ENCODE measurements around the gene IL2RA.
A peak's percentile ranks its signal among the peaks of the same experiment; 100 is the strongest.
"Not testable (repeated sequence)": the region's sequence is repeated elsewhere in the genome, so short reads cannot be mapped to it uniquely, and the experiment has no call there.

The IL2RA gene

DNA sequence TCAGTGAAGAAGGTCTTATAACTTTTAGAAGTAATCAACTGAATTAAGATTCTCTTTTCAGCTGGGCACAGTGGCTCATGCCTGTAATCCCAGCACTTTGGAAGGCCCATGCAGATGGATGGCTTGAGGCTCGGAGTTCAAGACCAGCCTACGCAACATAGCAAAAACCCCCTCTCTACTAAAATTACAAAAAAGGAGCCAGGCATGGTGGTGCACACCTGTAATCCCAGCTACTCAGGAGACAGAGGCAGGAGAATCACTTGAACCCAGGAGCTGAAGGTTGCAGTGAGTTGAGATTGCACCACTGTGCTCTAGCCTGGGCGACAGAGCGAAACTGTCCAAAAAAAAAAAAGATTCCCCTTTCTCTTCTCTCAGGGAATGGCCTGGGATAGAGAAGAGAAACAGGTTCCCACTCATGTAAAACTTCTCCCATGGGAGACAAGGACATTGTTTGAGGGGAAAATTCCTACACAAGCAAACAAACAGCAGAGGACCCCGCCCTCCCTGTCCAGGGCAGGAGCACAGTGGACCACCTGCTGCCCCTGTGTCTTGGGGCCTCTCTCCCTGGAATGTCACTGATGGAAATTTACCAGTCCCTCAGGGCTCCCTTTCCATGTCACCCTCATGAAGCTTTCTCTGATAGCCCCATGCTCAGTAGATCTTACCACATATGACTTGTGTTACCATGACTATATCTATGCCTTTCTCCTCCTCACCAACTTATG lies 5.6 kb downstream of the IL2RA start:
- DNase-seq (ENCODE audit: low read depth) = no peak

DNA sequence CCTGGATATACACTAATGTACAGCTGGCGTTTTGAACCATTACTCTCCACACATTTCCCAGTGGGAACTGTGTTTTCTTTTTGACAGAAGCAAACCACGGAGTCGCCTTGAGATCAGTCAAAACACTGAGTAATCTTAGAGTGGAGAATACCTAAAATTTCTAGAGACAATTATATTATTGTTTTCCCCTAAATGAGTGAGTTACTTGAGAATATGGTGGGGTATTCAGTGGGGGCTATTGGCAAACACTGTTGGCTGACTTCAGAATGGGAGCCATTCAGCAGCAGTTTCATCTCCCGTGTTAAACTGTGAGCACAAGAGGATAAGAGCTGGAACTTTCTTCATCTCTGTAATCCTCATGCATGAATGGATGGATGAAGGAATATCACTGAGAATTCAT lies 6.2 kb downstream of the IL2RA start:
- DNase-seq (ENCODE audit: low read depth) = no peak

DNA sequence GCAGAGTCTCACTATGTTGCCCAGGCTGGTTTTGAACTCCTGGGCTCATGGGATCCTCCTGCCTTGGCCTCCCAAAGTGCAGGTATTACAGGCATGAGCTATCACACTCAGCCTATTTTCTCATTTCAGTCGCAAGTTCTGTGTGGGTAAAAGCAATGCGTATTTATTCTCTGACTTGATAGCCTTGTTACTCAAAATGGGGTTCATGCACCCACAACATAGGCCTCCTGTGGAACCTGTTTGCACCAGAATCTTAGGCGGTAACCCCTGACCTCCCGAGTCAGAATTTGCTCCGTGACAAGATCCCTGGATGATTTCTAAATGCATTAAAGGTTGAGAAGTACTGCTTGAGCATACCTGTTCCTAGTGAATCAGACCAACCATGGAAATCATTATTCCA lies 7.3 kb downstream of the IL2RA start:
- DNase-seq (ENCODE audit: low read depth) = no peak

DNA sequence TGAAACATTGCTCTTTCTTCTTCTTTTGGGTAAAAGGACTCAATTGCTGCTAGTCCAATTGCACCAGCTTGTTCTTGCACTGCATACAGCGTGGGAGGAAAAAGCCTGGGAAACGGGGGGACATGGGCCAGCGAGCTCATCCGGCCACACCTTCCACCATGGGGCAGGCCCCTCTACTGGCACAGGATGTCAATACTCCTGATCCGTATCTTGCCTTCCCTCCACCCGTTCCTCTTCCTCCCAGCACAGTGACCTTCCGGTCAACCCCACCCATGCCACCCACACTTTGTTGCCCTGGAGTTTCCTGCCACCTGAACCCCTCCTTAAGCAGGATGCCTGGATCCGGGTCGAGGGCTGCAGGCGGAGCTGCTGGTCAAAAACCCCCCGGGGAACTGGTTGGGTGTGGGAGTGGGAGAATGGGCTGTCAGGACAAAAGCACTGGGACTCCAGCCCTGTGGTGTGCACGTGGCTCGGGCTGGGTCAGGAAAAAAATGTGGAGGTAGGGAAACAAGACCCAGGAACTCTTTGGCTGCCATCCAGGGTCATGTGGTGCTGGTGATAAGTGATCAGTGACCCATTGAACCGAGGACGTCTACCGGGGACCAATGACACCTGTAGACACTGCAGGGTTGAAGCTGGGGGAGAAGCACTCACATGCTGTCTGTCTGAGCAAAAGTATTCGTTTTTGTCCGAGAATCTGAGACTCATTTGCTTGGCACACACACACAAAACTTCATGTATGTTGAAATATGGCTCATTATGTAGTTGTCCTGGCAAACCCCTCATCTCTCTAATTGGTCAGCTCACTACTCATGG lies 8.1 kb downstream of the IL2RA start:
- DNase-seq (ENCODE audit: low read depth) = no peak

DNA sequence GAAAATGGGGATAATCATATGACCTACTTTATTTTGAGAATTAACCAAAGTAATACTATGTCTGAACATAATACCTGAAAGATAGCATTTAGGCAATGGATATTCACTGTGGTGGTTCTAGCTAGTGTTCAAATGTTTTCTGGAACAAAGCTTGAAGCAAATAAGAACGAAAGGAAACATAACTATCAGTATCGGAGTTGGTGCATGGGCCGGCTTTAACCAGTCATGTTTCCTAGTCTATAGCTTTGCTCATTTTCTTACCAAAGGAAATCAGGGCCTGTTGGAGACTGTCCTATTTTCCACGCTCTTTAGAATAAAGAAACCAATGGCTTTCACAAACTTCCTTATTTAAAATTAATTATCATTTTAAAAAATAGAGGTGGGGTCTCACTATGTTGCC lies 8.9 kb downstream of the IL2RA start:
- no peak for DNase-seq (ENCODE audit: low read depth)

DNA sequence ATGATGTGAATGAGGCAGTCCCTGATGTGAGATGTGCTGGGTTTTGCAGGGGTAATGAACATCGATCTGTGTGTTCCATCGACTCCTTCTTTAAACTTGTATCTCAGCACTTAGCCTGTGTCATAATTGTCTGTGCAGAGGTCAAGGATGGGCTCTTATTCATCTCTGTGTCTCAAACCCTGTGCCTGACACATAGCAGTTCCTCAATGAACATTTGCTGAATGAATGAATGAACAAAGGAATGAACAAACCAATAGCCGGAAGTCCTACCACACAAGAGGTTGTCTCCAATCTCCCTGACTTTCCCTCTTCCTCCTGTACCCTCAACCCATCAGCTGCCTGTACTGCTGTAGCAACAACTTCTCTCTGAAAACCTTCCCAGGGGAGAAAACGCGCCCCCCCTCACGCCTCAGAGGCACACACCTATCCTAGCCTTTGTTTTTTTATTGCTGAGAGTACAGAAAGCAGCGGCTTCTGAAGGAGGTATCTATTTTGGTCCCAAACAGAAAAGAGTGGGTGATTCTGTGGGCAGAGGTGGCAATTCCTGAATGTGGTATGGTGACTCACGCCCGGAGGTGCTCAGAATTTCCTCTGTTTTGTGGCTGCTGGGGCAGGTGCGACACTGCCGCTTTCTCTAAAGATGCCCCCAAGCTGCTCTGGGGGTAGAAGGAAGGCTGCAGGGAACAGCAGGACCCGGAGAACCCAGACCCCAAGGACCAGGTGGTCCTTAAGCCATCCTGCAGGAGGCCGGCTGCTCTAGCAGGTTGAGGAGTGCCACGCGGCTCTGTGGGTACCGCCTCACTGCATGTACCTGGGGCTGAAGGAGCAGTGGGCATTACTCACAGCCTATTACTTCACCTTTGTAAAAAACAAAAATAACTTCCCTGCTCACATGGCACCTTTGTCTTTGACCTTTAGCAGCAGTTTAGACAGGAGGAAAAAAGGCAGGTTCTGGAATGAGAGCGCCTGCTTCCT lies 9.6 kb downstream of the IL2RA start:
- no peak for DNase-seq (ENCODE audit: low read depth)

DNA sequence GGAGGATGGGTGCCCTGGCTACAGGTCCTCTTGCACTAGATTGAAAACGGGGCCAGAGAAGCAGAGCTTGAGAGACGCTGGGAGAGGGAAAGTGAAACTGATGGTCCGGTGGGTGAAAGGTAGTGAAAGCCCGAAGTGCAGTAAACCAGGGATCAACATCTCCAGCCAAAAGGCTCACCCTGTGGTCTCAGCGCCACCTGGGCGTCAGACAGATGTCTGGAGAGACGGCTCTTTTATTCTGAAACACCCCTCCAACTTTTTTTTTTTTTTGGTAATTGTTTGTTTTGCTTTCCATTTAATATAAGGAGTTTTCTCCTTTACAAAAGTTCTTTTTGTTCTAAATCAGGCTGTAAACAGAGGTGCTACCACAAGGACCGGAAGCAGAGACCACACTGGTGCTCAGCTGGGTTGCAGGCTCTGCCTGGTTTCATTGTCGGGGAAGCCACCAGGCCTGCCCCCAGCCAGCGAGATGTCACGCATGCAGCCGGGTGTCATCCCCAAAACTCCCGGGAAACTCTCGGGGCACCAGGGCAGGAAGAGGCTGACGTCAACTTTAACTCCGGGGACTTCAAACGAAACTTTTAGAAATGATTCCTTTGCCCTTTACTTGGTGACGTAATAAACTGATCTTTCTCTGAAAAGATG lies 11.2 kb downstream of the IL2RA start:
- DNase-seq (ENCODE audit: low read depth) = peak; percentile 33

DNA sequence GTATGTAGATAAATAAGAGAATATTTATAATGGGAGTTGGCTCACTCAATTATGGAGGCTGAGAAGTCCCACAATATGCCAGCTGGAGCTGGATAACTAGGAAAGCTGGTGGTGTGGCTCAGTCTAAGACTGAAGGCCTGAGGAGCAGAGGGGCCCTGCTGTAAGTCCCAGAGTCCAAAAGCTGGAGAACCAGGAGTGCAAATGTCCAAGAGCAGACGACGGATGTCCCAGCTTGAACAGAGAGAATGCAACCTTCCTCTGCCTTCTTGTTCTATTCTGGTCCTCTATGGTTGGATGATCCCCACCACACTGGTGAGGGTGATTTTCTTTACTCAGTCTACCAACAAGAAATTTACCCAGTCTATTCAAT lies 13.2 kb downstream of the IL2RA start:
- no peak for DNase-seq (ENCODE audit: low read depth)

DNA sequence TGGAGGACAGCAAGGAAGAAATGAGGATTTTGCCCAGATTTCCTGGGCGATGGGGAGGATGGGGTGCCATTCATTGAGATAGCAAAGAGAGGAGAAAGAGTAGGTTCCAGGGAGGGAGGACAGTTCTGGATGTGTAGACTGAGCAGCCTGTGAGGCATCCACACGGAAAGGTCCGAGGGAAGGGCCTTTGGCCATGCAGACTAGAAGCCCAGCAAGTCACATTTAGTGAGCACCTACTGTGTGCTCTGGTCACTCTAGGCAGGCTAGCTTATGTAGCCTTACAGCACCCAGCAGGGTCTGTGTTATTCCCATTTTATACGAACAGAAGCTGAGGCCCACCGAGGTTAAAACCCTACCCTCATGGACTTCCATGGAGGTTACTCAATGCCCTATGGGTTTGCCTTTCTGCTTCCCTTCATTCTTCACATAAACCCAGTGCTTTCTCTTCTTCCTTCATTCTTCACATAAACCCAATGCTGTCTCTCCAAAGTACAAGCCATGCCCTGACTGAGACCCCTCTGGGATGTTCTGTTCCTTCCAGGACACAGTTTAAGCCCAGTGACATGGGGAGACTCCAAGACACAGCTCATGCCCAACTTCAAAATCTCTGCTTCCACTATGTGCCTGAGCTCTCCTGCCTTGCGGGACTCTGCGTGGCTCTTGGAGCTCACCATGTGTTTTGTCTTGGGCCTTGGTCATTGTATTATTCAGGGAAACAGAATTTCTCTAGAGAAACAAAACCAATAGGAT lies 13.7 kb downstream of the IL2RA start:
- DNase-seq (ENCODE audit: low read depth) = no peak

DNA sequence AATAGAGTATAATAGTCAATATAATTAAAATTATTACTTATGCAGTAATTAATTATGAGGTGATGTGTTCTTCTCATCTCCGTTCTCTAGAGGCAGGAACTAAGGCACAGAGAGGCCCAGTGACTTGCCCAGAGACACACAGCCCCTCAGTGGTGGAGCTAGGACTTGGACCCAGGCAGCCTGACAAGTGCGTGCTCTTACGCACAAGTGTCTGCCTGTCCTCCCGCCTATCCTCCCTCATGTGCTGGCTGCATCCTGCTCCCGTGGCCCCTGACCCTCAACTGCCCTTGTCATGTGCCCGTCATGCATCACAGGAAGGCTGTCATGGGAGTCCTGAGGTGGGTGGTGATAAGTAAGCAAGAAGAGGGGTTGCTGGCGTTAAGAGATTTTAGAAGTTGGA lies 14.3 kb downstream of the IL2RA start:
- no peak for DNase-seq (ENCODE audit: low read depth)

DNA sequence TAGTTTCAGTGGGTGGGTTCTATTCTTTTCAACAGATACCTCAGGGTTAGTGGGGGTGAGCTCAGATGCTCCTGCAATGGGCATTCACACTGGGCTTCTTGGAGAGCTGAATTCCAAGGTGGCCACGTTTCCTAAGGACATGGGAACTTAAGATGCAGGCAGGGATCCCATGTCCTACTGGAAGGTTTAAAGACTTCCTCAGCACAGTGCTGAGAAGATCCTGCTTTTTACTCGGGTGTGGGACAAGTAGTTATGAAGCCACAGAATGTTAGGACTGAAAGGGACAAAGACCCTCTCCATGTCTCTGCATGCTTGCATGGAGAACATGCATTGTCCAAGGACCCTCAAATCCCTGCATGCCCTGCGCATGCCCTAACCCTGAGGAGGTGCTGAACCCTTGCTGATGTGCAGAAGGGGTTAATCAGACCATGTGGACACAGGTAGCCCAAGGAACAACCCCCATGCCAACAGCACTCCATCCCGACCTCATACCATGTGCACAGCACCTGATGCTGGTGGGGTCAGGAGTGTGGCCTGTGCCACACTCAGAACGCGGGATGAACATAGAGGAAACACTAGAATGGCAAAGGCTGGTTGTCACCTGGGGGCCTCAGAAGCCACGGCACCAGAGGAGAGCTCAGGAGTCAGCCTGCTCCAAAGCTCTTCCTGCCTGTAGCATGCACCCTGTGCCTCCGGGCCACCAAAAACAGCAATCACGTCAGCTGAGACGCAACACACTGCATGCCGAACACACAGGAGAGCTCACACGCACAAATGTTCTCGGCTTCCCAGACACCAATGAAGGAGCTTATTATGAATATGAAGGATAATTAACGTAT lies 15.2 kb downstream of the IL2RA start:
- no peak for DNase-seq (ENCODE audit: low read depth)

DNA sequence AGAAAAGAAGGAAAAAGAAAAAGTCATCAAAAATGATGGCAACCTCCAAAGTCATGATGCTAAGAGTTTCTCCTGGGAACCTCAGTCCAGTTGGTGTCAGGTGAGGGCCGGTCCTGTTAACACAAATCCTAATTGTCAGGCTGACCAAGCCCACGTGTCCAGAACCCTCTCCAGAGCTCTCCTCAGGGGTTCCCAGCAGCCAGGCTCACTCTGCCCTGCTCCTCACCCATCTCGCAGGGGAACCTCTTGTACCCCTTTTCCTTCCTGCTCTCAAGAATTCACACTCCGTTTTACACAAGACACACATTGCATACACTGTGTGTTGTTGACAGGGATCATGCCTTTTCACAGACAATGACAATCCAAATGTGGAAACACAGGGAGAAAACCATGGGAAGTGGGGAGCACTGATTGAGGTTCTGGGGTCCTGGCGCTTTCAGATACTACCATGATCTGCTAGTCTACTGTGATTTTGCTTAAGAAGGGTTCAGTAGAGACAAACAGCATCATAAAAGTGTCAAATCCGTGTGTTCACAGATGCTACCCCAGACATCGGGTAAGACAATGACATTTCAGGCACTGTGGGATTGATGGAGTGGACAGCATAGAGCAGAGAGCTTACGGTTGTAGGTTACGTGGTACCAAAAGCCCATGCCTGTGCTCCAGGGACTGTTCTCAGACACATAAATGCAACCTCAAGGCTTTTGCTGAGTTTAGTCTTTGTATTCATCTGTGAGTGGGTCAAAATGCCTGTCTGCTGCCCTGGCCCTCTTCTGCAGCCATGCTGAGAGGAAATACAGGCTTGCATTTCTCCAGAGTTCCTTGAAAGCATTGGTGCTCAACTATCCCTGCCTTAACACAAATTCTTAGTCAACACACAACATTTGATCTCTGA lies 16.0 kb downstream of the IL2RA start:
- no peak for DNase-seq (ENCODE audit: low read depth)

DNA sequence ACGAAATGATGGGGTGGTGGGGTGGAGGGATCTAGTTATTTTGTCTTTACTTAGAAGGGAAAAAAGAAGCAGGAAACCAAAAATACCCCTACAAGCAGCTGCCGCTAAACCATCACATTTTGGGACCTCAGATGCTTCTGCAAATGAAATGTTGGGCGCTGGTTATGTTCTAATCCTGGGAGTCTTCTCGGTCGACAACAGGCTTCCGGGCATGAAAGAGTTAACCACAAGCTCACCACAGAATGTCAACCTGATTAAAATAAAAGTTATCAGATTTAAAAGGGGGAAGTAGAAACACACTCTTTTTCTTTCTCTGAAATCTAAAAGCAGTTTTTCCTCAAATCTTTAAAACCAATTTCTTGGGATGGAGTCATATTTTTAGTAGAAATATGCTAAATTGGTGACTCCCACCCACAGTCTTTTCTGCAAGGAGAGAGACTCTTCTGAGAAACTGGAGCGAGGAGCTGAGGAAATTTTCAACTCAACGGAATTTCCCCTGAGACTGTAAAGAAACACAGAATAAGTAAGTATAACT lies 16.8 kb downstream of the IL2RA start:
- DNase-seq (ENCODE audit: low read depth) = no peak

DNA sequence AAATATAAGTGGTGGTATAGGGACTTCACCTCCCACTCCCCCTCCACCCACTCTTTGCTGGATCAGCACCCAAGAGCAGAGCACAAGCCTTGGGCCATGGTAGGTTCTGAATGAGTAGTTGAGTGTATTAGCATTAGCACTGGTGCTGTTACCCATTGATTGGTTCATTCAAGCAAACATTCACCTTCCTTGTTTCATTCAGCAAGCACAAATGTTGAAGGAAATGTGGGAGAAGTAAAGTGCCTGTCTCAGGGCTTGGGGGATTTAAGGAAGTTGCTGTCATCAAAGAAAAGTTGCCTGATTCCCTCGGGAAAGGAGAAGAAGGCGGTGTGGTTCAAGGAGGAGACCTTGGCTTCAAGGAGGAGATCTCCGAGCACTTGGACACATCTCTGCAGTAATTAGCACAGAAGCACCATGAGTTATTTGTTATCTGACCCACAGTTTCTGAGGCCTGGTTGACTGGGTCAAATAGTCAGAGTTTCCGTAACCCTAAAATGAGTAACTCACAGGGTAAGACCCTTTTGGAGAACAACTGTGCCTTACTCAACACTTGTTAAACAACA lies 17.3 kb downstream of the IL2RA start:
- DNase-seq (ENCODE audit: low read depth) = no peak

DNA sequence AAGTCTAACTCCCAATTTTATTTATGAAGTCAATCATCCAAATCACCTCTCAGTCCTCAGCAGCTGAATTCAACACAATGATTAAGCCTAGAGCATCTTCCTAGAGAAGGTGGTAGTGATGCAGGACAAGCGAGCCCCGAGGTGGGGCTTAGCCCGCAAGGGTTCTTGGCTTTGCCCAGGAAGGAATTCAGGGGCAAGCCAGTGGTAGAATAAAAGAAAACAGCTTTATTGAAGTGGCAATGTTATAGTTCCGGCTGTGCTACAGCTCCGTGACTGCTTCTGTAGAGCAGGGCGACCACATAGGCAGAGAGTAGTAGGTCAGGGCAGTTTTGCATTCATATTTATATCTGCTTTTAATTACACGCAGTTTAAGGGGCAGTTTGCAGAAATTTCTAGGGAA lies 18.1 kb downstream of the IL2RA start:
- DNase-seq (ENCODE audit: low read depth) = no peak

DNA sequence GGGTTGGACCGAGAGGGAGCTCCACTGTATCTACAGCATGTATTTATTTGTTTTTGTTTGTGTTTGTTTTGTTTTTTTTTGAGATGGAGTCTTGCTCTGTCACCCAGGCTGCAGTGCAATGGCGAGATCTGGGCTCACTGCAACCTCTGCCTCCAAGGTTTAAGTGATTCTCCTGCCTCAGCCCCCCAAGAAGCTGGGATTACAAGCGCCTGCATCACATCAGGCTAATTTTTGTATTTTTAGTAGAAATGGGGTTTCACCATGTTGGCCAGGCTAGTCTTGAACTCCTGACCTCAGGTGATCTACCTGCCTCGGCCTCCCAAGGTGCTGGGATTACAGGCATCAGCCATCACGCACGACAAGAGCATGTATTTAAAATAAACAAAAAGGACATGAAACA lies 18.8 kb downstream of the IL2RA start:
- DNase-seq (ENCODE audit: low read depth) = not testable (repeated sequence)

DNA sequence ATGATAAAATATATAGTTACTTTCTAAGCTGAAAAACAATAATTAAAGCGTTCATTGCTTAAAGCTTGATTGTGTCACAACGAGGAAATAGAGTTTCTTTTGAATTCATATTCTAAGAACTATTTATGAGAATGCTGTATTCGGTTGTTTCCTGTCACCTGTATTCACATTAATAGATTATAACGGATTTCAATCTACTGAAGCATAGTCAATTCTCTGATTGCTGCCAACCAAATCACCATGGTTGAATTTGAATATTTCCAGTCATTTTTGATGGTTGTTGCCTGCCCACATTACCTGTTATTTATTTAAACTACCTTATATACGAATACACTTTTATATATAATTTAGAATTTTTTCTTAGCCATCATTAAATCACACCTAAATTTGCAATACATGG lies 22.0 kb downstream of the IL2RA start:
- DNase-seq (ENCODE audit: low read depth) = no peak

DNA sequence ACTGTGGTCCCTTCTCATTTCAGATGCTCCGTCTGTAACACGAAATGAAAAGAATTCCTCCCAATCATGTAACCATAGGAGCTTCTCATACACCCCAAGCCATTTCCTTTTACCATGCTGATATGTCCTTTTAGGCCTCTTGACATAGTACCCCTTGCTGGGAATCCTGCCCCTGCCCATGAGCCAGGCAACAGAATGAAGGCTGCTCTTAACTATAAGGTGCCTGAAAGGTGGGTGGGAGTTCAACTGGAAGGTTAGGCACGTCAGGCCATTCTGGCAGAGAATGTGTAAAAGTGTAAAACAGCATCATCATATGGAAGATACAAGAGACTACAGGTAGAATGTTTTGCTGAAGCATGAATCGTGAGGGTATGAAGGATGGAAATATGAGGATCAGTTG lies 22.5 kb downstream of the IL2RA start:
- DNase-seq (ENCODE audit: low read depth) = no peak
